SJSA1 (cell line): ENCODE results near the gene ZNF141. TPM values are rescaled to one million over a fixed set of nuclear protein-coding genes. Genes with fewer than 3 reads are reported as not detected.
"Not testable (repeated sequence)": the region's sequence is repeated elsewhere in the genome, so short reads cannot be mapped to it uniquely, and the experiment has no call there.

Experiments
- DNase-seq, 2 experiments: peaks; one replicate each; pipeline ENCODE4 v3.0.0-alpha.2; 2015 to 2020; ENCODE audit warnings: low spot score in 2 of 2, low read depth in 1 of 2
- H3K27ac ChIP-seq: fragments of 250-450 bp; sonication (Bioruptor Pico); 2 replicates; pipeline ENCODE4 v1.5.1; 2020; ENCODE audit warnings: mild to moderate bottlenecking, moderate library complexity
- H3K27me3 ChIP-seq: fragments of 250-450 bp; sonication (Bioruptor Pico); replicated peaks from 2 replicates; pipeline ENCODE4 v1.5.1; 2020; ENCODE audit warnings: mild to moderate bottlenecking, moderate library complexity
- H3K36me3 ChIP-seq: fragments of 250-450 bp; sonication (Bioruptor Pico); 2 replicates; pipeline ENCODE4 v1.5.1; 2020; ENCODE audit warnings: mild to moderate bottlenecking
- H3K4me1 ChIP-seq: fragments of 250-450 bp; sonication (Bioruptor Pico); replicated peaks from 2 replicates; pipeline ENCODE4 v1.6.1; 2021; ENCODE audit warnings: mild to moderate bottlenecking
- H3K4me3 ChIP-seq: fragments of 250-450 bp; sonication (Bioruptor Pico); 2 replicates; pipeline ENCODE4 v1.5.1; 2020; ENCODE audit warnings: mild to moderate bottlenecking
- H3K9me3 ChIP-seq: fragments of 250-450 bp; sonication (Bioruptor Pico); replicated peaks from 2 replicates; pipeline ENCODE4 v1.5.1; 2020; ENCODE audit warnings: mild to moderate bottlenecking
- total RNA-seq: library from RNA; depleted of rRNA; stranded (reverse); fragments of >200 nt; shearing (Covaris generic); gene quantifications from 2 replicates; pipeline ENCODE4 v1.2.3, GENCODE V29; 2014; rRNA removed

ZNF141 gene
- 0.68 and 1.0 TPM in 2 replicates for total RNA-seq

- Histone ChIP-seq H3K27ac (no peak within 1 kb of the TSS), H3K27me3 (no peaks in the 10 kb centered on the region), H3K36me3 (no peaks in the 10 kb centered on the region), H3K4me1 (no peaks in the 10 kb centered on the region), H3K9me3 (no peaks in the 10 kb centered on the region), H3K4me3 (peak within 1 kb of the TSS; percentile 40)
- DNase-seq: peak; percentile 7 to 40
Observed at GRCh38 chr4:337143-337931, at the start of gene ZNF141. ZNF141 (plus strand) TSS chr4:337814; CDS start chr4:337984, 170 bp downstream.

GRCh38 chr4:288891-289290, 48.7 kb upstream of the ZNF141 start:
- H3K27me3 ChIP-seq: no peaks in the 10 kb centered on the region
- no peaks in the 10 kb centered on the region for H3K4me1 ChIP-seq
- H3K9me3 ChIP-seq: no peaks in the 10 kb centered on the region
- no peaks in the 10 kb centered on the region for H3K36me3 ChIP-seq
- no peak overlapping the region for H3K27ac ChIP-seq
- H3K4me3 ChIP-seq: no peak overlapping the region
- DNase-seq: no peak

GRCh38 chr4:294732-295131, 42.9 kb upstream of the ZNF141 start:
- H3K27ac ChIP-seq: no peak overlapping the region
- no peaks in the 10 kb centered on the region for H3K36me3 ChIP-seq
- no peak for DNase-seq
- H3K4me3 ChIP-seq: no peak overlapping the region
- no peaks in the 10 kb centered on the region for H3K9me3 ChIP-seq
- H3K27me3 ChIP-seq: no peaks in the 10 kb centered on the region
- H3K4me1 ChIP-seq: no peaks in the 10 kb centered on the region

- H3K36me3 ChIP-seq: no peaks in the 10 kb centered on the region
- H3K27me3 ChIP-seq: no peaks in the 10 kb centered on the region
- no peak overlapping the region for H3K27ac ChIP-seq
- H3K4me3 ChIP-seq: no peak overlapping the region
- H3K4me1 ChIP-seq: no peaks in the 10 kb centered on the region
- H3K9me3 ChIP-seq: no peaks in the 10 kb centered on the region
- no peak for DNase-seq
Observed at GRCh38 chr4:302381-302780, 35.2 kb upstream of the ZNF141 start.

- H3K9me3 ChIP-seq, H3K4me1 ChIP-seq, H3K27ac ChIP-seq, H3K36me3 ChIP-seq, H3K4me3 ChIP-seq, DNase-seq, H3K27me3 ChIP-seq: not testable (repeated sequence)
Observed at GRCh38 chr4:304516-304915, 33.1 kb upstream of the ZNF141 start.

- DNase-seq: no peak
- Histone ChIP-seq H3K36me3 (no peaks in the 10 kb centered on the region), H3K27me3 (no peaks in the 10 kb centered on the region), H3K9me3 (no peaks in the 10 kb centered on the region), H3K4me1 (no peaks in the 10 kb centered on the region), H3K4me3 (no peak within 1 kb of the TSS), H3K27ac (no peak within 1 kb of the TSS)
Observed at GRCh38 chr4:304969-305680, 32.5 kb upstream of the ZNF141 start, which contains the start of gene ZNF732. ZNF732 (minus strand) TSS chr4:305474; CDS start chr4:305310, 164 bp downstream.

- H3K27ac ChIP-seq: no peak overlapping the region
- no peaks in the 10 kb centered on the region for H3K36me3 ChIP-seq
- no peaks in the 10 kb centered on the region for H3K4me1 ChIP-seq
- H3K27me3 ChIP-seq: no peaks in the 10 kb centered on the region
- no peak for DNase-seq
- no peaks in the 10 kb centered on the region for H3K9me3 ChIP-seq
- no peak overlapping the region for H3K4me3 ChIP-seq
Observed at GRCh38 chr4:306551-306961, 31.1 kb upstream of the ZNF141 start.

- Histone ChIP-seq H3K27me3 (no peaks in the 10 kb centered on the region), H3K36me3 (no peaks in the 10 kb centered on the region), H3K4me3 (no peak overlapping the region), H3K4me1 (no peaks in the 10 kb centered on the region), H3K9me3 (no peaks in the 10 kb centered on the region), H3K27ac (no peak overlapping the region)
- no peak for DNase-seq
Observed at GRCh38 chr4:309807-310206, 27.8 kb upstream of the ZNF141 start.

- Histone ChIP-seq H3K4me3 (no peak overlapping the region), H3K27ac (no peak overlapping the region), H3K27me3 (no peaks in the 10 kb centered on the region), H3K9me3 (no peaks in the 10 kb centered on the region), H3K4me1 (no peaks in the 10 kb centered on the region), H3K36me3 (no peaks in the 10 kb centered on the region)
- DNase-seq: no peak
Observed at GRCh38 chr4:314296-314903, 23.2 kb upstream of the ZNF141 start.

GRCh38 chr4:328729-329128, 8.9 kb upstream of the ZNF141 start:
- Histone ChIP-seq H3K27me3 (no peaks in the 10 kb centered on the region), H3K36me3 (no peaks in the 10 kb centered on the region), H3K27ac (no peak overlapping the region), H3K4me1 (no peaks in the 10 kb centered on the region), H3K4me3 (no peak overlapping the region), H3K9me3 (no peaks in the 10 kb centered on the region)
- DNase-seq: no peak

GRCh38 chr4:335515-335914, 2.1 kb upstream of the ZNF141 start:
- Histone ChIP-seq H3K4me1 (no peaks in the 10 kb centered on the region), H3K36me3 (no peaks in the 10 kb centered on the region), H3K27ac (no peak overlapping the region), H3K27me3 (no peaks in the 10 kb centered on the region), H3K9me3 (no peaks in the 10 kb centered on the region), H3K4me3 (no peak overlapping the region)
- no peak for DNase-seq

- no peaks in the 10 kb centered on the region for H3K9me3 ChIP-seq
- no peaks in the 10 kb centered on the region for H3K27me3 ChIP-seq
- no peaks in the 10 kb centered on the region for H3K4me1 ChIP-seq
- no peak overlapping the region for H3K27ac ChIP-seq
- no peak for DNase-seq
- H3K36me3 ChIP-seq: no peaks in the 10 kb centered on the region
- H3K4me3 ChIP-seq: peak overlapping the region; percentile 40; the same call in 1 of the 2 replicates
Observed at GRCh38 chr4:336099-336892, 1.3 kb upstream of the ZNF141 start.

- Histone ChIP-seq H3K36me3 (no peaks in the 10 kb centered on the region), H3K27me3 (no peaks in the 10 kb centered on the region), H3K9me3 (no peaks in the 10 kb centered on the region), H3K4me1 (no peaks in the 10 kb centered on the region), H3K27ac (no peak overlapping the region), H3K4me3 (peak overlapping the region; percentile 40)
- no peak for DNase-seq
Observed at GRCh38 chr4:336893-337142, 796 bp upstream of the ZNF141 start.
